Activated CD4-positive, alpha-beta T cell treated with anti-CD3 and anti-CD28 coated beads, Interleukin-2, Interleukin-4, amounts not matched to agents 100 ng/mL and 50 ng/mL, durations not matched to agents 16 hours and 8 hours (primary cell): Measurements from ENCODE around the gene COL21A1.
"Not testable (repeated sequence)": the region's sequence is repeated elsewhere in the genome, so short reads cannot be mapped to it uniquely, and the experiment has no call there.

Experiments
- DNase-seq: peaks from one replicate; pipeline ENCODE4 v3.0.0-alpha.2; 2020; ENCODE audit warnings: low spot score

COL21A1 gene

GRCh38 chr6:56246881-56247653 lies at the start of gene COL21A1:
Gene COL21A1 (minus strand): TSS chr6:56247580. CDS start chr6:56182618, 64,962 bp downstream.
- DNase-seq: no peak

- DNase-seq: no peak
These were observed 46.4 kb upstream of the COL21A1 start for GRCh38 chr6:56293781-56294180.

- peak; percentile 11 for DNase-seq
These were observed 45.3 kb upstream of the COL21A1 start for GRCh38 chr6:56292505-56293181.

- DNase-seq: no peak
These were observed 44.0 kb upstream of the COL21A1 start for GRCh38 chr6:56291302-56291917.

- no peak for DNase-seq
These were observed 42.3 kb upstream of the COL21A1 start for GRCh38 chr6:56289721-56290120.

GRCh38 chr6:56288347-56288746 lies 41.0 kb upstream of the COL21A1 start:
- DNase-seq: no peak

GRCh38 chr6:56282391-56282790 lies 35.0 kb upstream of the COL21A1 start:
- DNase-seq: no peak

GRCh38 chr6:56280126-56280525 lies 32.7 kb upstream of the COL21A1 start:
- no peak for DNase-seq

- no peak for DNase-seq
These were observed 32.1 kb upstream of the COL21A1 start for GRCh38 chr6:56279331-56280080.

GRCh38 chr6:56278171-56278591 lies 30.8 kb upstream of the COL21A1 start:
- no peak for DNase-seq

- no peak for DNase-seq
These were observed 23.5 kb upstream of the COL21A1 start for GRCh38 chr6:56270812-56271441.

- no peak for DNase-seq
These were observed 20.9 kb upstream of the COL21A1 start for GRCh38 chr6:56268266-56268665.

- DNase-seq: no peak
These were observed 18.6 kb upstream of the COL21A1 start for GRCh38 chr6:56266011-56266410.

GRCh38 chr6:56263596-56264315 lies 16.4 kb upstream of the COL21A1 start:
- DNase-seq: no peak

- DNase-seq: not testable (repeated sequence)
These were observed 13.2 kb upstream of the COL21A1 start for GRCh38 chr6:56260593-56260992.

GRCh38 chr6:56259234-56260077 lies 12.1 kb upstream of the COL21A1 start:
- DNase-seq: no peak

GRCh38 chr6:56255349-56255748 lies 8.0 kb upstream of the COL21A1 start:
- no peak for DNase-seq

GRCh38 chr6:56250266-56250665 lies 2.9 kb upstream of the COL21A1 start:
- DNase-seq: no peak

GRCh38 chr6:56247654-56248122 lies 308 bp upstream of the COL21A1 start:
- no peak for DNase-seq

- DNase-seq: no peak
These were observed 869 bp downstream of the COL21A1 start for GRCh38 chr6:56246541-56246880.
